T follicular helper cell (primary cell): ENCODE measurements around the gene C12orf42.
"Not testable (repeated sequence)": the region's sequence is repeated elsewhere in the genome, so short reads cannot be mapped to it uniquely, and the experiment has no call there.

Experiments used
- DNase-seq: peaks from one replicate; pipeline ENCODE4 v3.0.0-alpha.2; 2020; ENCODE audit warnings: low read depth

C12orf42 gene

GRCh38 chr12:103424849-103425586, 70.8 kb downstream of the C12orf42 start:
- DNase-seq: not testable (repeated sequence)

- no peak for DNase-seq
Measured at GRCh38 chr12:103423516-103423910, 72.3 kb downstream of the C12orf42 start.

- no peak for DNase-seq
Measured at GRCh38 chr12:103422746-103423515, 72.8 kb downstream of the C12orf42 start.

- DNase-seq: no peak
Measured at GRCh38 chr12:103422328-103422727, 73.4 kb downstream of the C12orf42 start.

- no peak for DNase-seq
Measured at GRCh38 chr12:103421402-103421801, 74.4 kb downstream of the C12orf42 start.

- no peak for DNase-seq
Measured at GRCh38 chr12:103415681-103416080, 80.1 kb downstream of the C12orf42 start.

GRCh38 chr12:103401421-103401820, 94.3 kb downstream of the C12orf42 start:
- no peak for DNase-seq

- DNase-seq: no peak
Measured at GRCh38 chr12:103399986-103400385, 95.8 kb downstream of the C12orf42 start.

GRCh38 chr12:103397536-103397935, 98.2 kb downstream of the C12orf42 start:
- DNase-seq: no peak

GRCh38 chr12:103392722-103393121, 103.0 kb downstream of the C12orf42 start:
- no peak for DNase-seq

GRCh38 chr12:103391103-103391502, 104.7 kb downstream of the C12orf42 start:
- no peak for DNase-seq

- no peak for DNase-seq
Measured at GRCh38 chr12:103387385-103387784, 108.4 kb downstream of the C12orf42 start.

- DNase-seq: no peak
Measured at GRCh38 chr12:103386451-103386850, 109.3 kb downstream of the C12orf42 start.

GRCh38 chr12:103382736-103383346, 112.9 kb downstream of the C12orf42 start:
- DNase-seq: no peak

- DNase-seq: no peak
Measured at GRCh38 chr12:103382119-103382518, 113.6 kb downstream of the C12orf42 start.

- no peak for DNase-seq
Measured at GRCh38 chr12:103379670-103380069, 116.1 kb downstream of the C12orf42 start.

GRCh38 chr12:103373088-103373523, 122.7 kb downstream of the C12orf42 start:
- DNase-seq: no peak

- no peak for DNase-seq
Measured at GRCh38 chr12:103369929-103370328, 125.8 kb downstream of the C12orf42 start.

- no peak for DNase-seq
Measured at GRCh38 chr12:103368167-103368566, 127.6 kb downstream of the C12orf42 start.

- DNase-seq: no peak
Measured at GRCh38 chr12:103354403-103354802, 141.4 kb downstream of the C12orf42 start.

GRCh38 chr12:103353913-103354312, 141.9 kb downstream of the C12orf42 start:
- DNase-seq: no peak

GRCh38 chr12:103350116-103350515, 145.7 kb downstream of the C12orf42 start:
- DNase-seq: no peak

GRCh38 chr12:103348935-103349334, 146.8 kb downstream of the C12orf42 start:
- no peak for DNase-seq
